Central memory CD4-positive, alpha-beta T cell (primary cell): ENCODE data around the gene ZPBP.

Experiments
- DNase-seq: peaks from one replicate; pipeline ENCODE4 v3.0.0; 2022

Gene ZPBP

GRCh38 chr7:50037086-50037485, 56.0 kb downstream of the ZPBP start:
- DNase-seq, result no peak

- DNase-seq, result no peak
These were observed 70.1 kb downstream of the ZPBP start for GRCh38 chr7:50022991-50023390.

GRCh38 chr7:50022451-50022850, 70.6 kb downstream of the ZPBP start:
- DNase-seq, result no peak

GRCh38 chr7:49995681-49996080, 97.4 kb downstream of the ZPBP start:
- DNase-seq, result no peak

GRCh38 chr7:49986191-49986590, 106.9 kb downstream of the ZPBP start:
- DNase-seq, result no peak

- DNase-seq, result no peak
These were observed 112.6 kb downstream of the ZPBP start for GRCh38 chr7:49980465-49980864.

- DNase-seq, result no peak
These were observed 116.8 kb downstream of the ZPBP start for GRCh38 chr7:49976238-49976637.

- no peak for DNase-seq
These were observed 119.0 kb downstream of the ZPBP start for GRCh38 chr7:49974035-49974434.

GRCh38 chr7:49937608-49938007, 155.4 kb downstream of the ZPBP start:
- DNase-seq, result no peak

GRCh38 chr7:49931627-49932026, 161.4 kb downstream of the ZPBP start:
- no peak for DNase-seq

GRCh38 chr7:49928787-49929186, 164.3 kb downstream of the ZPBP start:
- no peak for DNase-seq

- DNase-seq, result no peak
These were observed 165.4 kb downstream of the ZPBP start for GRCh38 chr7:49927631-49928030.

GRCh38 chr7:49926720-49927119, 166.3 kb downstream of the ZPBP start:
- DNase-seq, result no peak

- no peak for DNase-seq
These were observed 181.1 kb downstream of the ZPBP start for GRCh38 chr7:49911909-49912308.

- DNase-seq, result no peak
These were observed 198.5 kb downstream of the ZPBP start for GRCh38 chr7:49894543-49894942.

GRCh38 chr7:49893131-49893530, 199.9 kb downstream of the ZPBP start:
- DNase-seq, result no peak

GRCh38 chr7:49892481-49892880, 200.6 kb downstream of the ZPBP start:
- DNase-seq, result no peak
